ENCODE data around the gene C1QTNF1.

- no peak for TF ChIP-seq CTCF (IDR thresholded peaks at IDR 0.05)
- TF ChIP-seq EZH2 (IDR thresholded peaks at IDR 0.05; ENCODE audit: borderline replicate concordance, insufficient read depth, low read depth, low read length, poor library complexity, severe bottlenecking), result no peak
These were observed 62.1 kb downstream of the C1QTNF1 start for GRCh38 chr17:79085921-79086551.

Data from B cell (primary cell).